Measurements from ENCODE around the gene SALL3. TPM values are rescaled to one million over a fixed set of nuclear protein-coding genes. Genes with fewer than 3 reads are reported as not detected.

SALL3 gene
- total RNA-seq, 6 donors from 2014 or later = 0.11 to 0.24 TPM; not detected in 4

- 93 to 95% methylated on average over 19 to 25 of the region's 25 CpGs for WGBS, 2 donors
- H3K9me3 ChIP-seq = peaks cover 0 to 7% (median 0%) of the 10 kb centered on the region in 4 donors
- DNase-seq (peak in 1 of 2 donors; percentile 71), ATAC-seq (ENCODE audit: low FRiP score in 2 of 2) (no peak)
- no peaks in the 10 kb centered on the region for H3K36me3 ChIP-seq
- H3K4me3 ChIP-seq = no peak overlapping the region
- H3K27me3 ChIP-seq = no peaks in the 10 kb centered on the region
- no peaks in the 10 kb centered on the region for H3K4me1 ChIP-seq
- H3K27ac ChIP-seq = no peak overlapping the region
- TF ChIP-seq POLR2A (IDR thresholded peaks at IDR 0.05) = no peak
- no peak for TF ChIP-seq POLR2AphosphoS5 (IDR thresholded peaks at IDR 0.05)
- TF ChIP-seq EP300 (IDR thresholded peaks at IDR 0.05) = no peak
- TF ChIP-seq, protein P1, sequence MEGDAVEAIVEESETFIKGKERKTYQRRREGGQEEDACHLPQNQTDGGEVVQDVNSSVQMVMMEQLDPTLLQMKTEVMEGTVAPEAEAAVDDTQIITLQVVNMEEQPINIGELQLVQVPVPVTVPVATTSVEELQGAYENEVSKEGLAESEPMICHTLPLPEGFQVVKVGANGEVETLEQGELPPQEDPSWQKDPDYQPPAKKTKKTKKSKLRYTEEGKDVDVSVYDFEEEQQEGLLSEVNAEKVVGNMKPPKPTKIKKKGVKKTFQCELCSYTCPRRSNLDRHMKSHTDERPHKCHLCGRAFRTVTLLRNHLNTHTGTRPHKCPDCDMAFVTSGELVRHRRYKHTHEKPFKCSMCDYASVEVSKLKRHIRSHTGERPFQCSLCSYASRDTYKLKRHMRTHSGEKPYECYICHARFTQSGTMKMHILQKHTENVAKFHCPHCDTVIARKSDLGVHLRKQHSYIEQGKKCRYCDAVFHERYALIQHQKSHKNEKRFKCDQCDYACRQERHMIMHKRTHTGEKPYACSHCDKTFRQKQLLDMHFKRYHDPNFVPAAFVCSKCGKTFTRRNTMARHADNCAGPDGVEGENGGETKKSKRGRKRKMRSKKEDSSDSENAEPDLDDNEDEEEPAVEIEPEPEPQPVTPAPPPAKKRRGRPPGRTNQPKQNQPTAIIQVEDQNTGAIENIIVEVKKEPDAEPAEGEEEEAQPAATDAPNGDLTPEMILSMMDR (IDR thresholded peaks at IDR 0.05) = no peak
These were observed 43.0 kb downstream of the SALL3 start for GRCh38 chr18:79022603-79023002.

DNA sequence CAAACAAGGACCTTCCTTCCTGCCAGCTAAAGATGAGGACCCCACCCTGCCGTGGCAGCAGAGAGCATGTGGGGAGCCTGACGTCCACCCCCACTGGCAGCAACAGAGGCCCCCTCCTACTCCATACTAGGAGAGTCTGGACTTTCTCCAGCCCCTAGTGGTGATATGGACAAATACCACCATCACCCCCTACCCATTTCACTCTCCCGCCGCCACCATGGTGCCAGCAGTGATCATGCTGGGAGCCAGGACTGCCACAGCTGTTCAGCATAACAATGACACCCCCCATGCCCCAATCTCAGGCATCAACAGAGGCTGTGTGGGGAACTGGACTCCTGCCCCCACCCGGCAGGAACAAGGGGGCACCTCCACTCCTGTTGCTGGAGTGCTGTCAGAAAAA is 46.9 kb downstream of the SALL3 start:
- Histone ChIP-seq H3K27me3 (no peaks in the 10 kb centered on the region), H3K36me3 (no peaks in the 10 kb centered on the region), H3K9me3 (peaks cover 0 to 7% (median 0%) of the 10 kb centered on the region in 4 donors), H3K27ac (no peak overlapping the region), H3K4me1 (no peaks in the 10 kb centered on the region), H3K4me3 (no peak overlapping the region)
- no peak for ATAC-seq (ENCODE audit: low FRiP score in 2 of 2)
- WGBS, 2 donors = 41 to 44% methylated on average over 4 to 5 of the region's 5 CpGs
- TF ChIP-seq, protein P1 (IDR thresholded peaks at IDR 0.05) = no peak
- TF ChIP-seq EP300 (IDR thresholded peaks at IDR 0.05) (no peak), POLR2A (IDR thresholded peaks at IDR 0.05) (no peak), POLR2AphosphoS5 (IDR thresholded peaks at IDR 0.05) (no peak)
- no peak for DNase-seq

- no peak for DNase-seq
- peaks cover 0 to 7% (median 0%) of the 10 kb centered on the region in 4 donors for H3K9me3 ChIP-seq
- WGBS, 2 donors = 88 to 94% methylated on average over 9 of the region's 9 CpGs
- no peaks in the 10 kb centered on the region for H3K4me1 ChIP-seq
- H3K36me3 ChIP-seq = no peaks in the 10 kb centered on the region
- H3K27me3 ChIP-seq = no peaks in the 10 kb centered on the region
- H3K27ac ChIP-seq = no peak overlapping the region
- H3K4me3 ChIP-seq = no peak overlapping the region
- ATAC-seq (ENCODE audit: low FRiP score in 2 of 2) = no peak
- TF ChIP-seq EP300 (IDR thresholded peaks at IDR 0.05) (no peak), POLR2A (IDR thresholded peaks at IDR 0.05) (no peak), POLR2AphosphoS5 (IDR thresholded peaks at IDR 0.05) (no peak)
- TF ChIP-seq, protein P1 (IDR thresholded peaks at IDR 0.05) = no peak
These were observed 51.1 kb downstream of the SALL3 start for GRCh38 chr18:79030680-79031079.

GRCh38 chr18:79042276-79042675 is 62.7 kb downstream of the SALL3 start:
- TF ChIP-seq, protein P1 (IDR thresholded peaks at IDR 0.05) = no peak
- ATAC-seq (ENCODE audit: low FRiP score in 2 of 2) = no peak
- 53 to 64% methylated on average over 5 of the region's 5 CpGs for WGBS, 2 donors

GRCh38 chr18:79043288-79043687 is 63.7 kb downstream of the SALL3 start:
- H3K9me3 ChIP-seq = peaks cover 0 to 4% (median 0%) of the 10 kb centered on the region in 4 donors
- 91 to 100% methylated on average over 4 to 5 of the region's 5 CpGs for WGBS, 2 donors
- no peak for DNase-seq
- H3K36me3 ChIP-seq = no peaks in the 10 kb centered on the region
- no peaks in the 10 kb centered on the region for H3K4me1 ChIP-seq
- H3K27me3 ChIP-seq = no peaks in the 10 kb centered on the region
- TF ChIP-seq POLR2A (IDR thresholded peaks at IDR 0.05) (no peak), POLR2AphosphoS5 (IDR thresholded peaks at IDR 0.05) (no peak), EP300 (IDR thresholded peaks at IDR 0.05) (no peak)
- TF ChIP-seq, protein P1 (IDR thresholded peaks at IDR 0.05) = no peak
- no peak overlapping the region for H3K4me3 ChIP-seq
- ATAC-seq (ENCODE audit: low FRiP score in 2 of 2) = no peak
- no peak overlapping the region for H3K27ac ChIP-seq

More at GRCh38 chr18:79042276-79042675, 62.7 kb downstream of the SALL3 start:
- H3K4me1 ChIP-seq = no peaks in the 10 kb centered on the region
- H3K36me3 ChIP-seq = no peaks in the 10 kb centered on the region
- DNase-seq = no peak
- no peak overlapping the region for H3K27ac ChIP-seq
- peaks cover 0 to under 1% (median 0%) of the 10 kb centered on the region in 4 donors for H3K9me3 ChIP-seq
- H3K27me3 ChIP-seq = no peaks in the 10 kb centered on the region
- no peak overlapping the region for H3K4me3 ChIP-seq
